Glomerular endothelial cell (primary cell): ENCODE results near the gene MED17. TPM values are rescaled to one million over a fixed set of nuclear protein-coding genes. Genes with fewer than 3 reads are reported as not detected.
"Not testable (repeated sequence)": the region's sequence is repeated elsewhere in the genome, so short reads cannot be mapped to it uniquely, and the experiment has no call there.

Experiments
- DNase-seq: peaks from one replicate; pipeline ENCODE4 v3.0.0-alpha.2; 2011; ENCODE audit warnings: low read depth, low spot score; ENCODE audit errors: extremely low read depth
- total RNA-seq: library from RNA; depleted of rRNA; stranded (reverse); fragments of >200 nt; gene quantifications from 2 replicates; pipeline ENCODE4 v1.2.3, GENCODE V29; 2015

MED17 gene, protein sequence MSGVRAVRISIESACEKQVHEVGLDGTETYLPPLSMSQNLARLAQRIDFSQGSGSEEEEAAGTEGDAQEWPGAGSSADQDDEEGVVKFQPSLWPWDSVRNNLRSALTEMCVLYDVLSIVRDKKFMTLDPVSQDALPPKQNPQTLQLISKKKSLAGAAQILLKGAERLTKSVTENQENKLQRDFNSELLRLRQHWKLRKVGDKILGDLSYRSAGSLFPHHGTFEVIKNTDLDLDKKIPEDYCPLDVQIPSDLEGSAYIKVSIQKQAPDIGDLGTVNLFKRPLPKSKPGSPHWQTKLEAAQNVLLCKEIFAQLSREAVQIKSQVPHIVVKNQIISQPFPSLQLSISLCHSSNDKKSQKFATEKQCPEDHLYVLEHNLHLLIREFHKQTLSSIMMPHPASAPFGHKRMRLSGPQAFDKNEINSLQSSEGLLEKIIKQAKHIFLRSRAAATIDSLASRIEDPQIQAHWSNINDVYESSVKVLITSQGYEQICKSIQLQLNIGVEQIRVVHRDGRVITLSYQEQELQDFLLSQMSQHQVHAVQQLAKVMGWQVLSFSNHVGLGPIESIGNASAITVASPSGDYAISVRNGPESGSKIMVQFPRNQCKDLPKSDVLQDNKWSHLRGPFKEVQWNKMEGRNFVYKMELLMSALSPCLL
- total RNA-seq, result 31.5 and 41.9 TPM in 2 replicates

DNA sequence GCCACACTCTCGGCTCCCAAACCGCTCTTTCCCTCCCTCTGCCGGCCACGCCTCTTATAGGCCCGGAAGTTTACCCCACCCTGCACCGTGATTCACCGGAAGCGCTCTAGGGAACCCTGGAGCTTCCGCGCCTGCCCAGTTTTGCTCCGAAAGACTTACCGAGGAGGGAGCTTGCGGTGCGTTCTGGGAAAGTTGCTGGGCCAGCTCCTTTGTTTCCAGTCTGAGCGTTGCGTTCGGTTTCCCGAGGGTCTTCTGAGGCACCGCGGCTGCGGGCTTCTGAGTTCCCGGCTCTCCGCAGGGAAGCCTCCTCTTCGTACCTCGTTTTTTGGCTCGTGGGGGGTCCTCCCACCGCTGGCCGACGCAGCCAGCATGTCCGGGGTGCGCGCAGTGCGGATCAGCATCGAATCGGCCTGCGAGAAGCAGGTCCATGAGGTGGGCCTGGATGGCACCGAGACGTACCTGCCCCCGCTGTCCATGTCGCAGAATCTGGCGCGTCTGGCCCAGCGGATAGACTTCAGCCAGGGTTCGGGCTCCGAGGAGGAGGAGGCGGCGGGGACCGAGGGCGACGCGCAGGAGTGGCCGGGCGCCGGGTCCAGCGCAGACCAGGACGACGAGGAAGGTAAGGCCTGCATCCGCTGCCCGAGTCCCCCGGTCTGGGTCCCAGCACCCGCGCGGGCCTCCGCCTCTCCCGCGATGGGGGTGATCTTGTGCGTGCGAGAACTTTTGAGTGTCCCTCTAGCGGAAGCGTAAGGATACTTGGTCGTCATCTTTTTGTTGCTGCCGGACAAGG lies at the start of gene MED17:
Gene MED17, plus strand, starts transcription at position 138 of the 790 bp plus-strand sequence. Its CDS starts 232 bp downstream, at position 370.
- DNase-seq, result peak; percentile 67

DNA sequence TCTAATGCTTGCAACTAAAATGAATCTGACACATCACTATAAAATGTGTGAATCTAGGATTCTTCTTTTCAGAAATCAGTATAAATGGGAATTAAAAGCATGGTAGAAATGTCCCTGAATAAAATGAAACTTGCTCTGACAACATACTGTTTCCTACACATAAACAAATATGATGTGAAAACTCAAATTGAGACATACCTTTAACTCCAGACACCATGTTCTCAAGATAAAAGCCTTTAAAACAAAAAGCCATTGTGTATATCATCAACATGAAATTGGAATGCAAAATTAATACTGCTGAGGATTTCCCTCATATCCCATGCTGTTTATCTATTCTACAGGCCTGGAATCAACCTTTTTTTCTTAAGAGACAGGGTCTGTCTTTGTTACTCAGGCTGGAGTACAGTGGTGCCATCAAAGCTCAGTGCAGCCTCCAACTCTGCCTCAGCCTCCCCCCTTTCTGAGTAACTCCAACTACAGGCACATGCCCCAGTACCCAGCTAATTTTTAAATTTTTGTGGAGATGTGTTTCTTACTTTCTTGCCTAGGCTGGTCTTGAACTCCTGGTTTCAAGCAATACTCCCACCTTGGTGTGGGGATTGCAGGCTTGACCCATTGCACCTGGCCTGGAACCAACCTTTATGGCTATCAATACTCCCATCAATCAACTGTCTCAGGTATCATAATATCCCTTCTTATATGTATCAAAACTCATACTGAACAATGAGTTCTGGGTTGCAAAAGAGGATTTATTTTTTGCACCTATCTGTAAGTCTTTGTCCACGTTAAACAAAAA lies 49.5 kb upstream of the MED17 start:
- DNase-seq, result no peak

DNA sequence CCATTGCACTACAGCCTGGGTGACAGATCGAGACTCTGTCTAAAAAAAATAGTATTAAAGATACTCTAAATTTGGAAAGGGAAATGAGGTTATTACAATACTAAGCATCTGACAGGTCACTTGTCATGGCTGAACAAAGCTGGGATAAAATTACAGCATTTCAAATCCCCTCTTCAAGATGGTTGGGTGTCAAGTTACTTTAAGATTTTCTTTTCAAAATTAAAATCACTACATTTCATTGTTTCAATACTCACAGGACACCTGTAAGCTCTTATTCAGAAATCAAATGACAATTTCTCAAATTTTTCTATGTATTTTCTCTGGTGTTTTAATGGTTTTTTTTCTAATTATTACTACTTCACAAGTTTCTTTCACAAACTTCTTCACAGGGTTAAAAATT lies 48.5 kb upstream of the MED17 start:
- DNase-seq, result no peak

DNA sequence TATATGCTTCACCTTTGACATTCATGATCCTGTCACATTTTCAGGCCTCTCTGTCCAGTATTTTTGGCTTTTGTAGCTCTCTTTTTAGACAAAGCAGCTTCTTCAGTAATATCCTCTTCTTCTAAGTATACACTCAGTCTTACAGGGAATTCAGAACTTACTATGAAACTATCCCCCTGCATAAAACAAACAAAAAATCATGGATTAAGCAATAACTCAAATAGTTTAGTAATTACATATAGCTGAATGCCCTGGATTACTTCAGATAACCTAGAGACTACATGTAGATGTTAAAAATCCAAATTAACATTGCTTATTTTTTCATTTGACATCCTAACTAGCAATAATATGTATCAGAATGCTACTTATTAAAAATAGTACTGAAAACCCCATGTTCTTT lies 48.0 kb upstream of the MED17 start:
- no peak for DNase-seq

DNA sequence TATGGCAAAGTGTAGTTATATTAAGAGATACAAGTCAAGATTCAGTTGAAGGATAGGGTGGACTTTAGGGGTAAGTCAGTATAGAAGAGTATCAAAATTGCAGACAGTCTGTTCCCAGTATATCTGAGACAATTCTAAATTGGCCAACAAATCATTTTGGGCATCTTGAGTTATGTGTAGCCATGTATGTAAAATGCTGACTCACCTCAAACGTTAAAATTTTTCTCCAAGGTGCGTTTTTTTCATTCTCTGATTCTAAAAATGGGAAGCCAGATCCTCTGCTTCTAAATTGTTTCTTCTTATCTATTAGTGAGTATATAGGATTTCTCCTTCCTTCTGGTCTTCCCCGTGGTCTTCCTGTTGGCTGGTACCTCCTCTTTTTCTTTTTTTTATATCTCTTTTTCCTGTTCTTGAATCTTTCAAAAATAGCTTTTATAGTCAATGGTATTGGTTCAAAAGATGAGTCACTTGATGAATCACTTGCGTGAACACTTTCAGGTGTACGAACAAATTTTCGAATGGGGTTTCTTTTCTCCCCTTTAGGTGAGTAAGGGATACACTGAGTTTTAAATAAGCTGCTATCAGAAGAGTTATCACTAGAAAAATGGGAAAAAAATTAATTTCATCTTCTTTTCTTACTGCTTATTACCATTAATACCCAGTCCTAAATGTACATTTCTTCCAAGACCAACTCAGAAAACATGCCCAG lies 46.0 kb upstream of the MED17 start:
- DNase-seq, result no peak

DNA sequence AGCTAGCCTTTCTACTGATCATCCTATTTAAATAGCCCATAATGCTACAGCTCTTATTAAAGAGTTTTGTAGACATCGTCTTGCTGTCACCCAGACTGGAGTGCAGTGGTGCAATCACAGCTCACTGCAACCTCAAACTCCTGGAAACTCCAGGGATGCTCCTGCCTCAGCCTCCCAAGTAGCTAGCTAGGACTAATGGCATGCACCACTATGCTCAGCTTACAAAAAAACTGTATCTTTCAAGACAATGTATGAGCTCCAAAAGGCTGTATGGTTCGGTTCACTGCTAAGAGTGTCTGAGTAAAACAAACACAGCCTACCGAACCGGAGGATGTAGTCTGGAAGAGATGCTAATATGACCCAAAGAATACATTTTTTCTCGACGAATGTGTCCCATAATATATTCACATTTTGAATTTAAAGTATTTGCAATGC lies 45.4 kb upstream of the MED17 start:
- no peak for DNase-seq

DNA sequence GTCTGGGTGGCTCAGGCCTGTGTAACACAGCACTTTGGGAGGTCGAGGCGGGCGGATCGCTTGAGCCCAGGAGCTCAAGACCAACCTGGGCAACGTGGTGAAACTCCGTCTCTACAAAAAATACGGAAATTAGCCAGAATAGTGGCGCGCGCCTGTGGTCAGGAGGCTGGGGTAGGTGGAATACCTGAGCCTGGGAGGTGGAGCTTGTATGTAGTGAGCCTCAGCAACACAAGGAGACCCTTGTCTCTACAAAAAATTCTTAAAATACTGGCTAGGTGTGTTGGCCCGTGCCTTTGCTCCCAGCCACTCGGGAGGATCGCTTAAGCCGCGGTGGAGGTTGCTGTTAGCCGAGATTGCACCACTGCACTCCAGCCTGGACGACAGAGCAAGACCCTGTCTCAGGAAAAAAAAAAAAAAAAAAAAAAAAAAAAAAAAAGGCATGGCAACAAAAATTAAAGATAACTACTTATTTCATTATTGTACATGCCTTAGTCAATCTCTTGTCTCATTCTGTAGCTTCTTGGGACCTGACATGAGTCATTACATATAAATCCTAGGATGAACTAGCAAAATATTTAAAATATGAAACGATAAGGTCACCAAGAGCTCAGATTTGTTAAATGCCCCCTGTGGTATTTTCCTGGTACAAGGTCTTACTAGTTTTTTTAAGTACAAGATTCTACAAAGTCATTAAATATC lies 43.9 kb upstream of the MED17 start:
- no peak for DNase-seq

DNA sequence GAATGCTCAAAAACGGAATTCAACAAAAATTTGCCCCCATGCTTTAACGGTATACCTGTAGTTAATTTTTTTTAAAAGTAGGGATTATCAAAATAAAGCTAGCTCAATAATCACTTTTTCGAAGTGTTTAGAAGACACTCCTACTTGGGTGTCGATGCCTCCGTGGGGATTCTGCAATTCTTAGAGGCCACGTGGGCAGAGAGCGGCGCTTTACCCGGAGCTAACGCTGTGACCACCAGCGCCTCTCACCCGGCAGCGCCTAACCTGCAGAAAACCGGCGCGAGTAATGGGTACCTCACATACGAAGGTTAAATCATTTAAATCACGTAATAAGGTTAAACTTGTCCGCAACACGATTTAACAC lies 43.4 kb upstream of the MED17 start:
- DNase-seq, result no peak

DNA sequence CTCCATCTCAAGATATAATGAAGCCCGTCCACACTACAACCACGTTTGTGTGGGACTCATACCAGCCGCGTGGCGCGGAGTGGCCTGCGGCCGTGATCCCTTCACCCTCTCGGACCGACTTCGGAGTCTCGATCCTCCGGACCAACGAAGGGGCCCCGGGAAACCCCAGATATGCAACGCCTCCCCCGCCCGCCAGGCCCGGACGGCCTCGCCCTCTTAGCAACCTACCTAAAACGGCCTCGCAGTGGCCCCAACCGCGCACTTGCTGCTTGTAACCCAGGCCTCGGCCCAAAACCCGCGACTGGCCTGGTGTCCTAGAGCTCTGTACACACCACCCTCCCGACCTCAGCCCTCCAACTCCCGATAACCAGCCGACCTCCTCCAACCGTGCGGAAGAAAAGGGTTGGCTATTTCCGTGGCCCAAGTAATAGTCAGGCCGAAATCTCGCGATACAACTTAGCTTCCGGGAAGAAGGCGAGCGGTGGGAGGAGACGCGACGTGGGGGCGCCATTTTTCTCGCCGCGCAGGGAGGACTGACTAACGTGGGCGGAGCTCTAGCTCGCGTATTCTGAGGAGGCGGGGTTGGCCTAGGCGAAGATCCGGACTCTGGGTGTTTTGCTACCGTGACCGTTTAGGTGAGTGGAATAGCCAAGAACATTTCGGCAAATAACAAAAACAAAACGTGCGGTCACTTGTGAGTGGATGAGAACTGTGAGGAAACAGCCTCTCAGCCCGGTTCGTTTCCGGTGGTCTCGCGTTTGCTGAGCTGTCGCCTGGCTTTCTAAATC lies 42.8 kb upstream of the MED17 start, which contains the start of the genes C11orf54 and TAF1D:
Gene C11orf54, plus strand, starts transcription at position 579 of the 788 bp plus-strand sequence. CDS start 5,722 bp downstream, outside the sequence.
Gene TAF1D, minus strand, starts transcription at position 402 of the 788 bp plus-strand sequence. CDS start 2,191 bp downstream, outside the sequence.
- peak; percentile 94 for DNase-seq

DNA sequence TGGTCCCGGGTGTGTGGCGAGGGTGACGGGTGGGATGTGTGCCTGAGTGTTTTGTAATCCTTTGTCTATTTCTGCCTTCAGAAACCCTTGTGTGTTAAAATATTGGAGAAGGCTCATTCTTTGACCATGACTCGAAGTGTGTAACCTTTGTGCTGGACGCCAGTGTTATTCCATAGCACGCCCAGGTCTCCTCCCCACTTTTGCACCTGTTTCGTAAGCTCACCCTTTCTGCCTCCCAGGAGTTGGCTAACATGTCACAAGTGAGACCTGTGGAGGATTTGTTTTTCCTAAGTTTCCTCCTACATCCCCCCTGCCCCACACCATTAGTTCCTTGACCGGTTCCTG lies 42.2 kb upstream of the MED17 start:
- no peak for DNase-seq

DNA sequence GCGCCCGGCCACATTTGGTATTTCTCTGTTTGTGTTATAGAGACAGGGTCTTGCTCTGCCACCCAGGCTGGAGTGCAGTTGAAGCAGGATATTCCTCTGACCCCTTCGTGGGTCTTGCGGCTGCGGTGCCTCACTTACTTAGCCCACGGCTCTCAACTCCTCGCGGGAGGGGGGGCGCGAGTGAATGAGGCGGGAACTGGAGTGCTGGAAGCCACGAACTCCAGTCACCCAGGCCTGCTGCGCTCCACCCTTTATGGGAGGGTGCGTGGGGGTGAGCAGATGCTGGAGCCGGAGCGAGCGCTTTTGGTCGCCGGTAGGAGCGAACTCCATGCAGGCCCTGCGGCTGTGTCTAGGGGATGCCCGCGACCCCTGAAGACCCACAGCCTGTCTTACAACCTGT lies 40.8 kb upstream of the MED17 start:
- DNase-seq, result no peak

DNA sequence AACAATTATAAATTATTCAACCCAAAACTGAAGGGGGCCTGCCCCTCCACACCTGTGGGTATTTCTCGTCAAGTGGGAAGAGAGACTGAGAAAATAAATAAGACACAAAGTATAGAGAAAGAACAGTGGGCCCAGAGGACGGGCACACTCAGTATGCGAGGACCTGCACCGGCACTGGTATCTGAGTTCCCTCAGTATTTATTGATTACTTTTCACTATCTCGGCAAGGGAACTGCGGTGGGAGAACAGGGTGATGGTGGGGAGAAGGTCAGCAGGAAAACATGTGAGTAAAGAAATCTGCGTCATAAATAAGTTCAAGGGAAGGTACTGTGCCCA lies 39.4 kb upstream of the MED17 start:
- DNase-seq, result no peak

DNA sequence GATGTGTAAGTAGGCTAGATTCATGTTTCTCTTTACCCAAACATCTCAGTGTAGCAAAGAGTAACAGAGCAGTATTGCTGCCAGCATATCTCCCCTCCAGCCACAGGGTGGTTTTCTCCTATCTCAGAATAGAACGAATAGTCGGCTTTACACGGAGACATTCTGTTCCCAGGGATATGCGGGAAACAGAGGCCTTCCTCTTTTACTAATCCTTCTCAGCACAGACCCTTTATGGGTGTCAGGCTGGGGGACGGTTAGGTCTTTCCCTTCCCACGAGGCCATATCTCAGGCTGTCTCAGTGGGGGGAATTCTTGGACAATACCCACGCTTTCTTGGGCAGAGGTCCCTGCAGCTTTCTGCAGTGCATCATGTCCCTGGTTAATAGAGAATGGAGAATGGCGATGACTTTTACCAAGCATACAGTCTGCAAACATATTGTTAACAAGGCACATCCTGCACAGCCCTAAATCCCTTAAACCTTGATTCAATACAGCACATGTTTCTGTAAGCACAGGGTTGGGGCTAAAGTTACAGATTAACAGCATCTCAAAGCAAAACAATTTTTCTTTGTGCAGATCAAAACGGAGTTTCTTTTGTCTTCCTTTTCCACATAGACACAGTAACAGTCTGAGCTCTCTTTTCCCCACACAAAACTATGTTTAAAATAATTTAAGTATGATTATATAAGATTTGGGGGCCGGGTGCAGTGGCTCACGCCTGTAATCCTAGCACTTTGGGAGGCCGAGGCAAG lies 38.9 kb upstream of the MED17 start:
- DNase-seq, result not testable (repeated sequence)

DNA sequence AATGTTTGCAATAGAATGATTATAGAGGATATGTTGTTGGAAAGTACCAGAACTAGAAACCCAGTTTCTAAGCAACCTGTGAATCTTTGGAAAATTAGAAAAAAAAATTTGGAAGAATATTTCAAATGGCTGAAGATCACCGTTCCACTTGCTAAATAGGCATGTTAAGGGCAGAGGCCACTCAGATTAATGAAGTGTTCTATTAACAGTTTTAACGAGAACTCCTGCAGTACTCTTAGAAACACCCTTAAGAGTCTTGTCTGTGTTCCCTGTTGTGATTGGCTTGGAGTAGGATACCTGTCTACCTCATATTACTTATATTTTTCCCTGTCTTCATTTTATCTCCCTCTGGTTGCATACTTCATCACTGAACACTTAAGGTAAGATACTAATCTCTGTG lies 38.0 kb upstream of the MED17 start:
- DNase-seq, result no peak

DNA sequence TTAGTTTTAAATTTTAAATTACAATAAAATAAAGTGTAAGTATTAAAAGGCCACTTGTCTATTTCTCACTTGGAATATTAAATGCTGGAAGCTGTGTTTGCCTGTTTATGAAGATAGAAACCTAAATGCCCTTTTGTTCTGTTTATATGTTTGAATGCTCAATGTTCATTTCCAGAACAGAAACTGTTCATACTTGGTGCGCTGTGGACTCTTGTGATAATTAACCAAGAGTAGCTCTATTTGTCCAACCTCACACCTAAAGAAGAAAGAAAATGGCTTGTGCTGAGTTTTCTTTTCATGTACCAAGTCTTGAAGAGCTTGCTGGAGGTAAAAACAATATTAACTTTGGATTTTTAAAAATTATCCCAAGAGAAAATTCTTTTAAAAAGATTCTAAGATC lies 37.0 kb upstream of the MED17 start:
- DNase-seq, result no peak

DNA sequence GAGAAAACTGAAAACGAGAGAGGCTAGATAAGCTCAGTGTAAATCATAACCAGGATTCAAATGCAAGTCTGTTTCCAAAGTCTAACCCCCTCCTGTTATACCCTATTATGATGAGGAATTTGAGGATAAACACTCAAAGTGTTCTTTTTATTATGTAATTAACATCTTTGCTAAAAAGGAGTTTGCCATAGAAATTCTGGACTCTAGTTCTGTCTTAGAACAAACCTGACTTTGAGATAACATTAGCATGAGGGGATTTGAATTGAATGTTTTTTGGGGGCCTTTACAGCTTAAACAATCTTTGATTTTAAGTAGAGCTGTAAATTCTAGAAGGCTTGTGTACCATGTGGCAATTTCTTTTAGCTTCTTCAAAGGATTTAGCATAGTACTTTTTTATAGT lies 33.1 kb upstream of the MED17 start:
- DNase-seq, result no peak

DNA sequence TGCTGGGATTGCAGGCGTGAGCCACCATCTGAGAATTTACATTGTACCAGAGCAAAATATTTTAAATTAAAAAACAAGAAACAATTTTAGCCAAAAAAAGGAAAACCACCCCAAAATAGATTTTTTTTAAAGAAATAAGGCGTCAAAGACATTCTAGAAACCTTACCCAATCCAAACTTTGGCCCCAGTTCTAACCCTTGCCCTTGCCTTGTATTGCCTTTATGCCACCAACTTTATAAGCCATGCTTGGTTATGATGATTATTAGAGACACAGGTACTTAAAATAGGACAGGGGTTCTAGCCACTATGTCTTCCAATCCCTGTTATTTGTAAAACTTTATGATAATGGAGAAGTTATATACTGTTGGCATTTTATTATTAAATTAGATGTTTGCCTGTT lies 30.8 kb upstream of the MED17 start:
- DNase-seq, result no peak

DNA sequence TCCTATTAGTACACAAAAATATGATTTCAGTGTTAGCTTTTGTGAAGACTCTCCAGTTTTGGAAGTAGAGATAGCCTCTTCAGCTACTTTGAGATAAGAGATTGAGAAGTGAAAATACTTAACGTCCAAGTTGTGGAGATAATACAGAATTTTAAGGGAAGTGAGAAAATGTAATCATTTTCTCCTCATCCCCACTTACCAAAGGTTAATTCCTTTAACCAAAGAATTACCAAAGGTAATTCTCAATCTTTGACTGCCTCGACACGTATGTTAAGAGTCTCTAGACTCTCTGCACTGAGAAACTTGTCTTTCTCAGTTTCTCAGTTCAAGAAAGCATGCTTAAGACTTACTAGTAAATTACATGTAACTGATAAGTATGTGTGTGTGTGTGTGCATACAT lies 27.3 kb upstream of the MED17 start:
- no peak for DNase-seq
